Upper lobe of left lung (tissue), 6 donors: Measurements from ENCODE around the gene BATF2. TPM values are rescaled to one million over a fixed set of nuclear protein-coding genes. Genes with fewer than 3 reads are reported as not detected.

Experiments used
- ATAC-seq, 2 donors: fragments of 200-7000 bp; cut with Tn5 transposase; one replicate each; pipeline ENCODE4 v1.9.1; 2022; ENCODE audit warnings: mild to moderate bottlenecking in 2 of 2, moderate library complexity in 2 of 2; ENCODE audit not compliant: low FRiP score in 2 of 2
- DNase-seq, 2 donors: peaks; one replicate each; pipeline ENCODE4 v3.0.0-alpha.2; 2019 to 2020
- H3K27ac ChIP-seq, 4 donors: fragments of 200-600 bp; sonication (generic); one replicate each; pipeline ENCODE4 v1.5.1; 2016 to 2019
- H3K27me3 ChIP-seq, 4 donors: fragments of 200-600 bp; sonication (generic); one replicate each; pipeline ENCODE4 v1.5.1; 2017 to 2019
- H3K36me3 ChIP-seq, 4 donors: fragments of 200-600 bp; sonication (generic); one replicate each; pipeline ENCODE4 v1.5.1; 2016 to 2019
- H3K4me1 ChIP-seq, 4 donors: fragments of 200-600 bp; sonication (generic); one replicate each; pipeline ENCODE4 v1.5.1; 2018 to 2019
- H3K4me3 ChIP-seq, 4 donors: fragments of 200-600 bp; sonication (generic); one replicate each; pipeline ENCODE4 v1.5.1; 2017 to 2019; ENCODE audit warnings: mild to moderate bottlenecking in 2 of 4, moderate library complexity in 1 of 4
- H3K9me3 ChIP-seq, 4 donors: fragments of 200-600 bp; sonication (generic); one replicate each; pipeline ENCODE4 v1.5.1; 2018 to 2019
- CTCF ChIP-seq, 6 experiments: fragments of 450-650 bp in 4 of 6; fragments of 200-600 bp in 2 of 6; sonication (generic) in 2 of 6; IDR thresholded peaks; one replicate each; pipeline ENCODE4 v1.5.1; 2016 to 2019; ENCODE audit warnings: antibody characterized with exemption in 6 of 6
- EP300 ChIP-seq, 4 donors: sonication (generic); formaldehyde crosslinking; IDR thresholded peaks; one replicate each; pipeline ENCODE4 v1.5.1; 2017; ENCODE audit warnings: antibody characterized with exemption in 4 of 4, control low read depth in 2 of 4
- POLR2A ChIP-seq, 4 donors: fragments of 450-650 bp; IDR thresholded peaks; one replicate each; pipeline ENCODE4 v1.5.1; 2016 to 2017; ENCODE audit warnings: antibody characterized with exemption in 4 of 4, mild to moderate bottlenecking in 2 of 4
- POLR2AphosphoS5 ChIP-seq, 2 donors: sonication (generic); formaldehyde crosslinking; IDR thresholded peaks; one replicate each; pipeline ENCODE4 v1.5.1; 2017; ENCODE audit warnings: antibody characterized with exemption in 2 of 2
- WGBS, 2 donors: methylation state at CpG; one replicate each; pipeline ENCODE4 v1.1.5; 2017 to 2018; 5-methylcytosine and 5-hydroxymethylcytosine counted together
- small RNA-seq, 4 donors: library from RNA; depleted of rRNA; stranded (forward); fragments of <200 nt; gene quantifications; one replicate each; pipeline ENCODE3, GENCODE V24; 2016
- total RNA-seq, 6 donors: library from RNA; depleted of rRNA in 4 of 6; stranded (reverse); fragments of >200 nt in 4 of 6; gene quantifications; one replicate each; pipeline versions ENCODE4 v1.1.0 to v1.2.1, GENCODE V29; 2016 to 2021
- donor health status: DM: no; HTN: no; CAD: no; lungs with moderate emphysema.
- donor health status: DM: no; HTN: yes; CAD: no; lungs with severe emphysema.

The BATF2 gene
- total RNA-seq, 6 donors from 2014 or later = 1.7 to 36.7 (median 6.0) TPM

- Histone ChIP-seq H3K36me3 (no peaks in the 10 kb centered on the region), H3K27me3 (no peaks in the 10 kb centered on the region), H3K27ac (no peak overlapping the region), H3K4me1 (no peaks in the 10 kb centered on the region), H3K4me3 (no peak overlapping the region), H3K9me3 (no peaks in the 10 kb centered on the region)
- no peak for DNase-seq
- TF ChIP-seq CTCF (IDR thresholded peaks at IDR 0.05) (no peak), POLR2AphosphoS5 (IDR thresholded peaks at IDR 0.05) (no peak), EP300 (IDR thresholded peaks at IDR 0.05) (no peak), POLR2A (IDR thresholded peaks at IDR 0.05) (no peak)
- peak in 1 of 2 donors; percentile 36 for ATAC-seq
- WGBS, 2 donors = 44 to 53% methylated on average over 5 of the region's 5 CpGs
These were observed 49.5 kb downstream of the BATF2 start for GRCh38 chr11:64947208-64947814.

Small RNA genes lying within 50 kb of the gene (small RNA-seq; reads per million reads assigned to genes)
- gene MIR6879 (0 to 0.44 (median 0) reads per million in 4 donors), gene SNX15 (0 reads per million in 4 donors)

Other genes with a start within 250 kb of the BATF2 start
- gene PYGM, start 237.0 kb downstream of the BATF2 start, total RNA-seq = 1 to 10 TPM; 1.0 to 3.7 (median 1.5) TPM
- gene SF1, start 218.4 kb downstream of the BATF2 start, total RNA-seq = 100 to 1,000 TPM; 231 to 625 (median 265) TPM
- gene MAP4K2, start 193.8 kb downstream of the BATF2 start, total RNA-seq = 10 to 100 TPM; 19.0 to 84.7 (median 29.2) TPM
- 10 to 100 TPM; 15.4 to 47.1 (median 24.4) TPM for gene MEN1, start 186.4 kb downstream of the BATF2 start, total RNA-seq
- gene CDC42BPG, start 152.3 kb downstream of the BATF2 start, total RNA-seq = 10 to 100 TPM; 21.6 to 62.4 (median 26.0) TPM
- gene EHD1, start 118.3 kb downstream of the BATF2 start, total RNA-seq = 100 to 1,000 TPM in 4 of 6 donors, 10 to 100 TPM in 2; 43.0 to 167 (median 103) TPM
- 10 to 100 TPM; 24.6 to 59.2 (median 33.3) TPM for gene ATG2A, start 79.8 kb downstream of the BATF2 start, total RNA-seq
- 10 to 100 TPM; 21.0 to 48.1 (median 27.5) TPM for gene PPP2R5B, start 72.3 kb downstream of the BATF2 start, total RNA-seq
- not detected for gene GPHA2, start 61.1 kb downstream of the BATF2 start, total RNA-seq
- under 1 TPM in 1 of 6 donors, not detected in 5; 0.15 TPM for gene MAJIN, start 24.9 kb downstream of the BATF2 start, total RNA-seq
- gene ARL2, start 17.2 kb upstream of the BATF2 start, total RNA-seq = 100 to 1,000 TPM in 1 of 6 donors, 10 to 100 TPM in 5; 41.9 to 113 (median 81.2) TPM
- 10 to 100 TPM; 14.7 to 32.1 (median 21.2) TPM for gene SNX15, start 30.5 kb upstream of the BATF2 start, total RNA-seq
- 10 to 100 TPM in 5 of 6 donors, 1 to 10 TPM in 1; 9.1 to 18.9 (median 14.5) TPM for gene SAC3D1, start 44.2 kb upstream of the BATF2 start, total RNA-seq
- 10 to 100 TPM in 2 of 6 donors, 1 to 10 TPM in 4; 5.9 to 27.2 (median 9.1) TPM for gene NAALADL1, start 61.6 kb upstream of the BATF2 start, total RNA-seq
- 1 to 10 TPM; 1.0 to 4.4 (median 1.8) TPM for gene CDCA5, start 87.1 kb upstream of the BATF2 start, total RNA-seq
- gene ZFPL1, start 87.3 kb upstream of the BATF2 start, total RNA-seq = 10 to 100 TPM; 21.4 to 39.8 (median 34.6) TPM
- gene VPS51, start 99.2 kb upstream of the BATF2 start, total RNA-seq = 100 to 1,000 TPM; 102 to 531 (median 175) TPM
- gene TM7SF2, start 114.9 kb upstream of the BATF2 start, total RNA-seq = 10 to 100 TPM; 36.8 to 82.7 (median 45.5) TPM
- gene ZNHIT2, start 120.7 kb upstream of the BATF2 start, total RNA-seq = 10 to 100 TPM; 12.6 to 28.5 (median 15.2) TPM
- gene FAU, start 125.2 kb upstream of the BATF2 start, total RNA-seq = 1,000 to 10,000 TPM in 1 of 6 donors, 100 to 1,000 TPM in 5; 405 to 1,014 (median 590) TPM
- 10 to 100 TPM; 15.7 to 78.6 (median 57.1) TPM for gene MRPL49, start 125.3 kb upstream of the BATF2 start, total RNA-seq
- 10 to 100 TPM; 31.1 to 70.6 (median 50.0) TPM for gene SYVN1, start 137.5 kb upstream of the BATF2 start, total RNA-seq
- gene SPDYC, start 173.3 kb upstream of the BATF2 start, total RNA-seq = not detected
- gene CAPN1, start 185.0 kb upstream of the BATF2 start, total RNA-seq = 100 to 1,000 TPM; 152 to 327 (median 235) TPM